Small intestine (tissue), 7 donors: ENCODE data around the gene APOBEC3C. TPM values are rescaled to one million over a fixed set of nuclear protein-coding genes. Genes with fewer than 3 reads are reported as not detected.
A peak's percentile ranks its signal among the peaks of the same experiment; 100 is the strongest.
"Not testable (repeated sequence)": the region's sequence is repeated elsewhere in the genome, so short reads cannot be mapped to it uniquely, and the experiment has no call there.

Experiments
- DNase-seq, 2 donors: peaks; one replicate each; pipeline versions ENCODE4 v3.0.0 to v3.0.0-alpha.2; 2013
- FAIRE-seq: peaks from 2 replicates; lab custom pipeline; 2012; peaks lifted over from hg19 to GRCh38; lab: Jason Lieb, UNC
- H3K27ac ChIP-seq, 3 donors: one replicate each; pipeline ENCODE4 v1.5.1; 2013; ENCODE audit warnings: low read length in 2 of 3, mild to moderate bottlenecking in 2 of 3, control low read depth in 1 of 3, inconsistent platforms in 1 of 3, low read depth in 1 of 3, moderate library complexity in 1 of 3
- H3K27me3 ChIP-seq, 3 donors: one replicate each; pipeline ENCODE4 v1.6.1; 2013; ENCODE audit warnings: low read length in 3 of 3, inconsistent platforms in 1 of 3; ENCODE audit not compliant: control insufficient read depth in 3 of 3, insufficient read depth in 3 of 3
- H3K36me3 ChIP-seq, 3 donors: one replicate each; pipeline ENCODE4 v1.6.1; 2013; ENCODE audit warnings: low read length in 3 of 3, inconsistent platforms in 1 of 3, low read depth in 1 of 3, mild to moderate bottlenecking in 1 of 3, moderate library complexity in 1 of 3; ENCODE audit not compliant: control insufficient read depth in 3 of 3, insufficient read depth in 2 of 3
- H3K4me1 ChIP-seq, 3 donors: one replicate each; pipeline ENCODE4 v1.6.1; 2013; ENCODE audit warnings: low read length in 2 of 3, inconsistent platforms in 1 of 3, low read depth in 1 of 3, mild to moderate bottlenecking in 1 of 3, moderate library complexity in 1 of 3; ENCODE audit not compliant: control insufficient read depth in 3 of 3, insufficient read depth in 2 of 3
- H3K4me3 ChIP-seq, 3 donors: one replicate each; pipeline ENCODE4 v1.5.1; 2013; ENCODE audit warnings: low read length in 3 of 3, control low read depth in 1 of 3, inconsistent platforms in 1 of 3, low read depth in 1 of 3, mild to moderate bottlenecking in 1 of 3, moderate library complexity in 1 of 3
- H3K9me3 ChIP-seq, 2 donors: one replicate each; pipeline ENCODE4 v1.6.1; 2013; ENCODE audit warnings: low read depth in 1 of 2, low read length in 1 of 2; ENCODE audit not compliant: control insufficient read depth in 2 of 2, insufficient read depth in 1 of 2
- WGBS, 3 donors: extraction: QIAGEN DNeasy Blood & Tissue Kit; methylation state at CpG; one replicate each; pipeline ENCODE4 v1.1.7; 2013; 5-methylcytosine and 5-hydroxymethylcytosine counted together
- polyA plus RNA-seq, 4 donors: library from polyadenylated mRNA; stranded (reverse) in 3 of 4; unstranded in 1 of 4; fragments of 200-250 nt in 3 of 4; fragments of 120-200 nt in 1 of 4; gene quantifications; one replicate each; pipeline versions ENCODE4 v1.2.1 to v1.2.3, GENCODE V29; 2013
- donor health status: healthy with polysubstance abuse.
- donor health status: control.
- donor health status: control.
- donor health status: Bipolar disorder and iron deficiency.
- donor health status: healthy.

The APOBEC3C gene
- polyA plus RNA-seq, 4 donors, result 2.2 to 16.3 (median 11.2) TPM

- Histone ChIP-seq H3K27ac (no peak overlapping the region), H3K4me1 (peaks cover 0 to 5% (median 4%) of the 10 kb centered on the region in 3 donors), H3K36me3 (no peaks in the 10 kb centered on the region), H3K9me3 (no peaks in the 10 kb centered on the region), H3K4me3 (no peak overlapping the region), H3K27me3 (no peaks in the 10 kb centered on the region)
- no peak for DNase-seq
- WGBS, 3 donors, result 90 to 100% (median 96%) methylated on average over 3 of the region's 3 CpGs
- no peak for FAIRE-seq
Measured at GRCh38 chr22:38986629-38987028, 27.4 kb upstream of the APOBEC3C start.

- H3K4me3 ChIP-seq, result no peak overlapping the region
- H3K4me1 ChIP-seq, result peaks cover 0 to 3% (median 3%) of the 10 kb centered on the region in 3 donors
- DNase-seq (no peak), FAIRE-seq (no peak)
- no peaks in the 10 kb centered on the region for H3K27me3 ChIP-seq
- no peak overlapping the region for H3K27ac ChIP-seq
- WGBS, 3 donors, result 81 to 85% (median 82%) methylated on average over 8 of the region's 8 CpGs
- H3K9me3 ChIP-seq, result no peaks in the 10 kb centered on the region
- no peaks in the 10 kb centered on the region for H3K36me3 ChIP-seq
Measured at GRCh38 chr22:38987171-38987895, 26.7 kb upstream of the APOBEC3C start.

- H3K36me3 ChIP-seq, result no peaks in the 10 kb centered on the region
- DNase-seq (no peak), FAIRE-seq (no peak)
- H3K4me1 ChIP-seq, result no peaks in the 10 kb centered on the region
- WGBS, 3 donors, result 82 to 89% (median 83%) methylated on average over 6 of the region's 6 CpGs
- no peak overlapping the region for H3K4me3 ChIP-seq
- no peak overlapping the region for H3K27ac ChIP-seq
- H3K9me3 ChIP-seq, result no peaks in the 10 kb centered on the region
- H3K27me3 ChIP-seq, result no peaks in the 10 kb centered on the region
Measured at GRCh38 chr22:38989466-38989865, 24.6 kb upstream of the APOBEC3C start.

- H3K27ac ChIP-seq, result peak overlapping the region in 1 of 3 donors; percentile 1
- H3K36me3 ChIP-seq, DNase-seq, FAIRE-seq, H3K9me3 ChIP-seq, H3K27me3 ChIP-seq, H3K4me1 ChIP-seq, H3K4me3 ChIP-seq: not testable (repeated sequence)
- WGBS, 3 donors, result 37 to 46% (median 43%) methylated on average over 5 to 12 of the region's 12 CpGs
Measured at GRCh38 chr22:38992871-38993371, 21.1 kb upstream of the APOBEC3C start.

GRCh38 chr22:38996105-38996504, 18.0 kb upstream of the APOBEC3C start:
- Histone ChIP-seq H3K27me3 (peaks cover 0 to 3% (median 0%) of the 10 kb centered on the region in 3 donors), H3K9me3 (peaks cover 0 to 8% of the 10 kb centered on the region in 2 donors), H3K27ac (no peak overlapping the region), H3K4me1 (no peaks in the 10 kb centered on the region), H3K4me3 (no peak overlapping the region), H3K36me3 (no peaks in the 10 kb centered on the region)
- no peak for FAIRE-seq
- 54 to 64% (median 61%) methylated on average over 6 of the region's 6 CpGs for WGBS, 3 donors
- DNase-seq, result no peak

GRCh38 chr22:38997518-38997917, 16.5 kb upstream of the APOBEC3C start:
- no peaks in the 10 kb centered on the region for H3K36me3 ChIP-seq
- peaks cover 0 to 8% of the 10 kb centered on the region in 2 donors for H3K9me3 ChIP-seq
- peaks cover 0 to 3% (median 0%) of the 10 kb centered on the region in 3 donors for H3K27me3 ChIP-seq
- WGBS, 3 donors, result 76 to 83% (median 82%) methylated on average over 3 of the region's 3 CpGs
- no peak for FAIRE-seq
- no peak overlapping the region for H3K27ac ChIP-seq
- H3K4me3 ChIP-seq, result no peak overlapping the region
- no peak for DNase-seq
- H3K4me1 ChIP-seq, result no peaks in the 10 kb centered on the region

- Histone ChIP-seq H3K36me3 (no peaks in the 10 kb centered on the region), H3K27ac (peak overlapping the region in 1 of 3 donors; percentile 2), H3K4me1 (no peaks in the 10 kb centered on the region), H3K4me3 (no peak overlapping the region), H3K9me3 (peaks cover 0 to 3% of the 10 kb centered on the region in 2 donors), H3K27me3 (peaks cover 0 to 3% (median 0%) of the 10 kb centered on the region in 3 donors)
- DNase-seq (peak; percentile 66 to 78), FAIRE-seq (no peak)
- WGBS, 3 donors, result 11 to 14% (median 12%) methylated on average over 7 of the region's 7 CpGs
Measured at GRCh38 chr22:39003165-39003638, 10.9 kb upstream of the APOBEC3C start.

GRCh38 chr22:39007177-39007576, 6.9 kb upstream of the APOBEC3C start:
- DNase-seq, result no peak
- no peak overlapping the region for H3K27ac ChIP-seq
- no peak overlapping the region for H3K4me3 ChIP-seq
- H3K27me3 ChIP-seq, result no peaks in the 10 kb centered on the region
- no peaks in the 10 kb centered on the region for H3K36me3 ChIP-seq
- no peaks in the 10 kb centered on the region for H3K4me1 ChIP-seq
- H3K9me3 ChIP-seq, result no peaks in the 10 kb centered on the region
- no peak for FAIRE-seq
- 97 to 99% (median 99%) methylated on average over 5 of the region's 5 CpGs for WGBS, 3 donors
